NCI-H187 (cell line): Measurements from ENCODE around the gene ASTN2.
A peak's percentile ranks its signal among the peaks of the same experiment; 100 is the strongest.
"Not testable (repeated sequence)": the region's sequence is repeated elsewhere in the genome, so short reads cannot be mapped to it uniquely, and the experiment has no call there.

Experiments
- DNase-seq, 2 experiments: peaks; one replicate each; lab custom pipeline; 2025; lab: John Stamatoyannopoulos, UW

ASTN2 gene

DNA sequence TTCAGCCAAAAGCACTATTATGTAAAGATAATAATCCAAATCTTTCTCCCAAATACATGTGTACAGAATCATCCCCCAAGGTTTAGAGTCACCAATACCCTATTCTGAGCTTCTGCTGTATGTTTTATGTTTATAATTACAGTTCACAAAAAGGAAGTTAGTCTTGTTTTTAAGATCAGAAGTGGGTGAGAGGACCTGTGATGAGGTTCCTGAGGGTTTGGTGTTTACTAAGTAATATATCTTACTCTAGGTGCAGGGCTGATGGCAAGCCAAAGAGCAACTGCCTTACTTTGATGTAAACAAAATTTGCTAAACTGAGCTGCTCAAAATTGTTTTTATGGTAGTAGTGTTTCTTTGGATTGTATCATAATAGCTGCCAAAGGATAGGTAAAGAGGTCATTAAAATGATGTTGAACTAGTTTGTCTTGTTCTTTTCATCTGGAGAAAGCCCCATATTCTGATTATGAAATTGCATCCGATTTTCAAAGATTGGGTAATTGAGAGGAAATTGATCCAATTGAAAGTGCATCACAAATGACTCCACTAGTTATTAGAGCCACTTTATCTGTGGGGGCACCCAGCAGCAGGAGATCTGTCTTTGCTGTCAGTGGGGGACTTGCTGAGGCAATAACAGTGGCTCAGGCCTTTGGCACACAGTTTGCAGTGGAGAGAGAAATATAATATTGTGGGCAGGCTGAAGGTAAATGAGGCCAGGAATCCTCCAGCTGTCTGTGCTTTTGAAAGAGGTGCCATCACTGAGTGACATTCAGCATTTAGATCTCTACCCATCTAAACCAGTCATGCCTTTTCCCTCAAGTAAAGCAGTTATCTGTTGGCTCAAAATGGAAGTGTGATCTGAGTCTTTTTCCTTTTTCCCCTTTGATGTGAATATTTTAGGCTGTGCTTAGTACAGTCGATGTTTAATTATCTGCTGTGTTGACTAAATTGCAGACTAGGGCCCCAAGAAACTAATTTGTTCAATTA, 713.7 kb downstream of the ASTN2 start:
- no peak for DNase-seq

DNA sequence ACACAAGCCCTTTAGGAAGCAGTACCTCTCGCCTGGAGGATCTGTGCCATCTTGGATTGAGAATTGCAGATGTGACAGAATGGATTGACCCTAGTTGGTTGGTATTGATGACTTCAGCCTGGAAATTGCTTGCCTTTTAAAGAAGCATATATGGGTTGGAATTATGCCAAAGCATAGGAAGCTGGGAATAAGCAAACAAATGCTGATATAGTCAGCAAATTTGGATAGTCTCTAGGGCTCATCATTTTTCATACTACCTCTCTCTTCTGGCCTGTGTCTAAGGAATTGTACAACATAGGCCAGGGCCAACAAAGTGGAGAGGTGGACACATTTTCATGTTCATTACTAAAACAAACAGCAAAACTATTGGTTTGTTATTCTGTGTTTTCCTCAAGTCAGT, 714.6 kb downstream of the ASTN2 start:
- DNase-seq = no peak

DNA sequence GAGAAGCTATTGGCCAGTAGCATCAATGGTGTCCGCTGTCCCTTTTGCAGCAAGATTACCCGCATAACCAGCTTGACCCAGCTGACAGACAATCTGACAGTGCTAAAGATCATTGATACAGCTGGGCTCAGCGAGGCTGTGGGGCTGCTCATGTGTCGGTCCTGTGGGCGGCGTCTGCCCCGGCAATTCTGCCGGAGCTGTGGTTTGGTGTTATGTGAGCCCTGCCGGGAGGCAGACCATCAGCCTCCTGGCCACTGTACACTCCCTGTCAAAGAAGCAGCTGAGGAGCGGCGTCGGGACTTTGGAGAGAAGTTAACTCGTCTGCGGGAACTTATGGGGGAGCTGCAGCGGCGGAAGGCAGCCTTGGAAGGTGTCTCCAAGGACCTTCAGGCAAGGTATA, 717.0 kb downstream of the ASTN2 start:
- no peak for DNase-seq

DNA sequence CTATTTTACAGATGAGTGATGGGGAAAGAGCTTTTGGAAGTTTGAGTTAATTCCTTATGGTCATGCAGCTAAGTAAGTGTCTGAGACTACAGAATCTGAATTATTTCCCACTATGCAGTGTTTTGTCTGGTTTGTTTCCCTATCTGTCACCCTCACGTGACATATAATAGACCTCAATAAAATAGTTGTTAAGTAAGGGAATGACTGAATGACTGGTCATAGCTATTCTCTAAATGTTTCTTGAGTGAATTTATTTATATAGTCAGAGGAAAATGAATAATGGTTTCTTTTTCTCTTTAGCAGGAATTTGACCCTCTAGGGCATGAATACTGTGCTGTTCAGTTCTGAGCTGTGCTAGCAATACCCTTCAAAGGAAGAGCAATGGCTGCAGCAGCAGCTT, 717.5 kb downstream of the ASTN2 start:
- DNase-seq = no peak

DNA sequence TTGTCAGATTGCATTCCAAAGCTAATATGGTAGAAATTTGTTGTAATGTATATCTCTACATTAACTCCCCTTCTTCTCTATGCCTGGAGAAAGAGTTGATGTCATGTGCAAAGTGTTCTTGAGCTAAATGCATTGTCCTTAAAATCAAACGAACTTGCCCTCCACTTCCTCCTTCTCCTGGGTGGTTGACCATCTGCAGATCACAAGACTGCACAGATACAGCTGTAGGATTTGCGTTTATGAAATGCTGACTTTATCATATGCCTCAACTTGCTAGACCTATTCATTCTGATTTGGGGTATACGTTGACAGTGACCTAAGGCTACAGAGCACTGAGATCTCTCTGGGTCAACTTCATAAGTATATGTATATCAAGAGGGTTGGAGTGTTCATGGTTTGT, 719.4 kb downstream of the ASTN2 start:
- DNase-seq = no peak

DNA sequence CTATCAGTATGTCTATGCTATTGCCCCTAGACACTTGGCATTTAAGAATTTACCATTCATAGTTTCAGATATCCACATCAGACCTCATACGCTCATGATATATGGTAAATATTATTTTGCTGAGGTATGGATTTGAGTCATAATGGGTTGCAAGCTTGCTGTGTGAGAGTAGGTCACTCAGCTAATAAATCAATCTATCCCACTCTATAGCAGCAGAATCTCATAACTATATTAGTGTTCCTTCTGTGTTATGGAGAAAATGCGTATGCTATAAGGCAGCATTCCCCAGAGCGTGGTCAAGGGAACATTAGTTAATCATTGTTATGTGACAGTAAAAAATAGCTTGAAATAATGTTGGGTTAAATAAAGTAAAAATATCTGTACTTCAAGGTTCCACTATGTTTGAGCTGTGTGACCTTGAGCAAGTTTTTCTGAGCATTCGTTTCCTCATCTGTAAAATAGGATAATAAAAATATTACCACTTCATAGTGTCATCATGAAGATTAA, 720.0 kb downstream of the ASTN2 start:
- no peak for DNase-seq

DNA sequence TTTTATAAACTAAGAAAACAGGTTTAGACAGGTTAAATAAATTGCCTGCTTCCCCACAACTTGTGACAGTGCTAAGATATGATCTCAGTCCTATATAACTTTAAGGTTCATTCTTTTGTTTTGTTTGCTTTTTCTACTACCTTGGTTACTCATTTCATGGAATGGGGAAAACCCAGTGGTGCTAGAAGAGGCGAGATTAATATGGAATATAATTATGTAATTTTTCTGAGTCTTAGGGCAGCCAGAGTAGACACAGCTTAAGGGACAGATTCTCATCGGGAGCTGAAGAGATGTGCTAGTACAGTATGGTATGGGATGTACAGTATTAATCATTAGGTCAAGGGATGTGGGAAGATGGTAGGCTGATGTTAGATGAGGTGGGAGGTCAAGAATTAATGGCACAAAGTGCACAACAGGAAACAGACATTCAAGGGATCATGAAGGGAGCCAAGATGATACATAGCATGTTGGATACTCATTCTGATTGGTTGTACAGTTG, 721.6 kb downstream of the ASTN2 start:
- no peak for DNase-seq

DNA sequence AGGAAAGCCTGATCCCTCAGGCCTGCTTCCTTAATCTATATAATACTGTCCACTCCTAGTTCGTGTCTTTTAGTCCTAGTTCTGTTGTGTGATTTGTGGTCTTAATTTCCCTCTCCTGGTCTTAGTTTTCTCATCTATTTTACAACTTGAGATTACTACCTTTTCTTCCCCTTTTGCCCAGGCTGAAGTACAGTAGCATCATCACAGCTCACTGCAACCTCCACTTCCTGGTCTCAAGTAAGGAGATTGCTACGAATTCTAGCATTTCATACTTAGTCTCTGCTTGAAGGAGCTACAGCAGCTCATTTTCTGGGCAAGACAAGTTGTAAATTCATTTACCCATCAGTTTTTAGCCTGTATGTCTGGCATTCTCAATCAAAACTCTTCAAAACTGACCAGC, 722.2 kb downstream of the ASTN2 start:
- no peak for DNase-seq

DNA sequence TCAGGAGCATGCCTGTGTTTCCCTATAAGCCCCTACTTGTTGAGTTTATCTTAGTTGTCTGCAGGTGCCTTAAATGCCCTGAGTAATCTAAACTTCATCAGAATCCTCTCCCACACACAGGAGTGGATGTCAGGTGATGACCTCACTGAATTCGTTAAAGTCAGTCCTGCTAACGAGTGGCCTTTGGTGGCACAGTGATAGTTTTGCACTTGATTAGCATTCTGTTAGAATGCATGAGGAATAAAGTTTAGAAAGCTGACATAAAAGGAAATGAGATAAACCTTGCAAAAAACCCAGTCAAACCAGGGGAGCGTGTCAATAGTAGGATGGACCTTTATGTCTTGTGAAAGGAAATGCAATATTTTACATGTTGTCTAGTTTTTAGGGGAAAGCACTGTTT, 723.2 kb downstream of the ASTN2 start:
- no peak for DNase-seq

DNA sequence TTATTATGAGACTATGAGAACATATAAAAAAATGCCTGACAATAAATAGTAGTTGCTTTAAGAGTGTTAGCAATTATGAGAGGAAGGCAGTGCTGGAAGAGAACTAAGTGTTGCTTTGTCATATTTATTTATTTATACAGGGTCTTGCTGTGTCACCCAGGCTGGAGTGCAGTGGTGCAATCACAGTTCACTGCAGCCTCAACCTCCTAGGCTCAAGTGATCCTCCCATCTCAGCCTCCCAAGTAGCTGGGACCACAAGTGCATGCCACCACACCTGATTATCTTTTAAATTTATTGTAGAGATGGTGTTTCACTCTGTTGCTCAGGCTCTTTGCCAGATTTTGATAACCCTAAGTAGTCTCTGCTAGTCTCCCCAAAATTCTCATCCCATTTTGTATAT, 724.1 kb downstream of the ASTN2 start:
- not testable (repeated sequence) for DNase-seq

DNA sequence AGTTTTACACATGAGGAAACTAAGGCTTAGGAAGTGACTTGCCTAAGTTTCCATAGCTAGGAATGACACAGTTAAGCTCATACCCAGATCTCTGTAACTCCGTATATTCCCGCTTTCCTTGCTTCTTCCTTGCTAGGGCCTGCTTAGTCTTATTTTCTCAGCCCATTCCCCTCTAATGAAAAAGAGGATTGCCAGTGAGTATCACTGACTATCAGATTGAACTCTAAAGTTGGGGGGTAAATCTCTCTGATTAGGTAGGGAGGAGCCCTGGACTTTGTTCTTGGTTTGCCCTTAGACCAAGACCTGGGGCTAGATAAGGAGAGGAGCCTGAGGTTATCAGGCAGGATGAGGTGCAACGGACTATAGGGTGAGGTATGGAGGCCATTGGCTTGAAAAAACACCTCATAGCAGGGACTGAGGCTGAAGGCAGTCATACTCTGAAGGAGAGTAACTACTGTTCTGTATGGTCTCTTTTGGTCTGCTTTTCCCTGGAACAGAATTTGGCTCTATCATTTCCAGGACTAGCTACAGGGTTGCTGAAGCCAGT, 725.3 kb downstream of the ASTN2 start:
- no peak for DNase-seq

DNA sequence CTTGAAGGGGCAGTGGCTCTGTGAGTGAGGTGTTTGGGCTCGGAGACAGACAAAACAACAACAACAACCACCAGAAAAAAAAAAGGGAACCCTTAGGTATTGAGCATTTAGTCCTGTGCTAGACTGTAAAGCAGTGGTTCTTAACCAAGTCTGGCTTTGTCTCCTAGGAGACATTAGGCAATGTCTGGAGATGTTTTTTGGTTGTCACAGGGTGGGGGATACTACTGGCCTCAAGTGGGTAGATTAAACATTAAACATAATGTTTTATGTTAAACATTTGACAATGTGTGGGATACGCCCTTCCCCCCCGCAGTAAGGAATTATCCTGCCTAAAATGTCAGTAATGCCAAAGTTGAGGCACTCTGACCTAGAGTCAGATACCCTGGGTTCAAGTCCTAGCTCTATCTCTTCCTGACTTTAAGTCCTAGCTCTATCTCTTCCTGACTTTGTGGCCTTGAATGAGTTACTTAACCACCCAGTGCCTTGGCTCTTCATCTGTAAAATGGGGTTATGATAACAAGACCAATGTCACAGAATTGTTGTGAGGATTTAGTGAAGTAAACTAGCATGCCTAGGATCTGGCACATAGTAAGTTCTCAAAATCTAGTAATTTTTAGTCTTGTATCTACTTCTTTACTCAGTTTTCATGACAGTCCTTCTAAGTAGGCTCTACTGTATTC, 725.9 kb downstream of the ASTN2 start:
- DNase-seq = no peak

DNA sequence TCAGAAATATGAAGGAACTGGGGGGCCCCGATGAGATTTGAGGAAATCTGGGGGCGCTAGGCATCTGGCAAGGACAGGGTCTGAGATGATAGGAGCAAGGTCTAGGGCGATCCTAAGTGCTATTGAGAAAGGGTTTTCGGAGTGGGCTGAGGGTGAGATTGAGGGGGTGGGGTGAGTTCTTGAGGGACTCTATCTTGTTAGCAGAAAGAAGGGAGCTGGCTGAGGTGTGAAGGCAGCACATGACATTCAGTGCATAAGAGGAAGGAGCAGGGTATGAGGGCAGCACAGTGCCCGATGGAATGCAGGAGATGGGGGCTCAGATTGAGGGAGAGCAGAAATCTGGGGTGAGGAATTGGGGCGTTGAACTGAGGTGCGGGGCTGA, 727.1 kb downstream of the ASTN2 start:
- DNase-seq = no peak

DNA sequence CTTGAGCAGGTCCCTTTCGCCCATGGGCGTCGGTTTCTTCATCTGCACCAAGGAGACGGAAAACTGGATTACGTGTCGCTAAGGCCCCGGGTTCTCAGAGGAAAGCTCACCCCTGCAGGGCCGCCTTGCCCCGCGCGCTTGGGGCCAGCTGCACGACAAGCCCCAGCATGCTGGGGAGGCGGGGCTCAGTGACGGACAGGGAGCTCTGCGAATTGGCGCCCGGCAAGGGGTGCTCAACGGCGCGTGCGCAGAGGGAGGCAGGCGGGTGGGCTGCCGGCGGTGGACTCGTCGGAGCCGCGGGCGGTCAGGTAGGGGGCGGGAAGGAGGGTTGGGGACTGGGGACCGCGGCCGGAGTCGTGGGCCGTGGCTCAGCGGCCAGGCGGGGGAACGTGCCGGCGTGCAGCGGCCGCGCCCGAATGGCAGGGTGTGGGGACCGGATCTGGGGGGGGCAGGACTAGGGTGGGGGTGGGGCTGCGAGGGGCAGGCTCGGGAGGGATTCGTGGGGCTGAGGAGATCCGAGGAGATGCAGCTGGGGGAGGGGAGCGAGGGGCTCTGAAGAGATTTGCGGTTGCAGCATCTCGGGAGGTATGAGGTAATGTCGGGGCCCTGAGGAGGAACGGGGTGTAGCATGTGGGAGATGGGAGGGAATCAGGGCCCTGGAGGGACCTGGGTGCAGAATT, 727.6 kb downstream of the ASTN2 start, which contains the start of gene TRIM32:
Gene TRIM32 (plus strand): TSS at position 232 of the 680 bp plus-strand sequence. CDS start 10,438 bp downstream, outside the sequence.
- DNase-seq = peak; percentile 35 to 75

DNA sequence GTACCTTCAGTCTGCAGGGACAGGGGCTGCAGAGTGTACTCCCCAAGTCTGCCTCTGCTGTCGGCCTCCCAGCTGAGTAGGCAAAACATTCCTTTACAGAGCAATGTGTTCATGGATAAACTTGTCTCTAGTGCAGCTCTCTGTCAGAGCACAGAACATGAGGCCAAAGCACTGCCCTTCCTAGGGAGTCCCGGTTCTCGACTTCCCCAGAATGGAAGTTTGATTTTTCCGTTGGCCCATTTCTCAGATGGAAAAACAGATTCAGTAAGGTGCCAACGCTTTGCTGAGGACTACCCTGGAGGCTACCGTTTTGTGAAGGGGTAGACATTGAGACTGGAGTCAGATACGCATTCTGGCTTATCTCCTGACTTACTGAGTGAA, 728.2 kb downstream of the ASTN2 start:
- DNase-seq = no peak

DNA sequence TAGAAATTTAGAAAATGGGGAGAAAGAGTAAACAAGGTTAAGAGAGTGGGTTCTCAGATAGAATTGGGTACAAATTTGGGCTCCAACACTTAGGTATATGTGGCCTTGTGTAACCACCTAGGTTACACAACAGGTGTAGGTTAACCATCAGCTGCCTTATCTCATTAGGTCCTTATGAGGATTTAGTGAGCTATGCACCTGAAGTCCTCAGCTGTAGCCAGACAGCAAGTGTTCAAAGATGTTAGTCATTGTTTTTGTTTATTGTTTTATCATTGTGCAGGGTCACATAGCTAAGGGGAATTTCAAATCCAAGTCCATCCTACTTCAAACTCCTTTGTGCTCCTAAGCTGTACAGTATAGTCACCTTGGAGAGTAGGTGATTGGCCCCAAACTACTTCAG, 728.7 kb downstream of the ASTN2 start:
- no peak for DNase-seq

DNA sequence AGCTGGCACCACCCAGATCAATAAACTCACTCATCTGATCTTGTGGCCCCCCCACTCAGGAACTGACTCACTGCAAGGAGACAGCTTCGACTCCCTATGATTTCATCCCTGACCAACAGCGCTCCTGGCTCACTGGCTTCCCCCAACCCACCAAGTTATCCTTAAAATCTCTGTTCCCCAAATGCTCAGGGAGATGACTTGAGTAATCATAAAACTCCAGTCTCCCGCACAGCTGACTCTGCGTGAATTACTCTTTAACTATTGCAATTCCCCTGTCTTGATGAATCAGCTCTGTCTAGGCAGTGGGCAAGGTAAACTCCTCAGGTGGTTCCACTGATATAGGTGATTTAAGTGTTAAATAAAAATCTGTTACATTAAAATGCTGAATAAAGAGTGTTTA, 729.7 kb downstream of the ASTN2 start:
- DNase-seq = no peak

DNA sequence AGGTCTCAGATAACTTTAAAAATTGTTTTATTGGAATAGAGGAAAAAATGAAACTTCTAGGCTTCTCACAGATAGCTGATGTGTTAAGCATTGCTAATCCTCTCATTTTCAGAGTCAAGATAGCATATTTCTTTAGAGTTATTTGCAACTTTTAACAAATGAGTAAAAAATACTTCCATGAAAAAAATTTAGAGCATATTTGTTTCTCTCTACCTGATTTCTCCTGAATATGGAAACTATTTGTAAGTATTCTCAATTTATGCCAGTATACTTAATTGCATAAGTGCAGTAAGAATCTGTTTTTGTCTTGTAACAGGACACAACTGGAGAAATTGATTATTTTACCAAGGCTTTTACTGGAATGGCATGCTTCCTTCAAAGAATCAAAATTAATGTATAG, 731.3 kb downstream of the ASTN2 start:
- DNase-seq = no peak

DNA sequence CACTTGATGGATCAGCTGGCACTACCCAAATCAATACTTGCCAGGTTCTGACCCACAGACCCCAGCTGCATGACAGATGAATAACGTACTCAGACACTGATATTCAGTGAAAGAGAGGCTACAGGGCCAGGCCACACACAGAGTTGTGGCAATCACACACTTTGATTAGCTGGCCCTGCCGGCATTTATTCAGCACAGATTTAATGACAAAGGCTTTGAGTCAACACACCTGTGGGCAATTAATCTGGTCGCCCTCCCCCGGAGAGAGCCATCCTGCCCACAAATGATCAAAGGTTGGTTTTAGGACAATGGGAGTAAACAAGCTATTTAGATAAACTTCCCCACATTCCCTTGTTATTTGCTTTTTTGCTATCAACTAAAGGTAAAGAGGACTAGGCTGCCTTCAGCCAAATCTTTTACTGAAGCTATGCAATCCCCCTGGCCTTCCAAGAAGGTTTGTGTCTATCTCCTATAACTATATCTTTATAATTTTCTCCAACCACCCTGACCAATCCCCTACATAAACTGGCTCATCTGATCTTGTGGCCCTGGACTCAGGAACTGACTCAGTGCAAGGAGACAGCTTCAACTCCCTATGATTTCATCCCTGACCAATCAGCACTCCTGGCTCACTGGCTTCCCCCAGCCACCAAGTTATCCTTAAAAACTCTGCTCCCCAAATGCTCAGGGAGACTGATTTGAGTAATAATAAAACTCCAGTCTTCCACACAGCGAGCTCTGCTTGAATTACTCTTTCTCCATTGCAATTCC, 740.5 kb downstream of the ASTN2 start:
- DNase-seq = no peak

DNA sequence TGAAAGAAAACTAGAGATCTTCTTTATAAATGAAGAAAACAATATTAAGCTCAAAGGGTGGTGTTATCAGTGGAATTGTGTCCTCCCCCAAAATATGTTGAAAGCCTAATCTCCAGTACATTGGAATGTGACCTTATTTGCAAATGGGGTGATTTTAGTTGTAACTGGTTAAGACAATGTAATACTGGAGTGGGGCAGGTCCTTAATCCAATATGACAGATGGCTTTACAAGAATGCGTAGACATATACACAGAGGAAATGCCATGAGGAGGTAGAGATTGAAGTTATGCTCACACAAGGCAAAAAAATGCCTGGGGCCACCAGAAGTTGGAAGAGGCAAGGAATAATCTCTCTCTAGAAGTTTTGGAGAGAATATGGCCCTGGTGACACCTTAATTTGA, 741.5 kb downstream of the ASTN2 start:
- no peak for DNase-seq

DNA sequence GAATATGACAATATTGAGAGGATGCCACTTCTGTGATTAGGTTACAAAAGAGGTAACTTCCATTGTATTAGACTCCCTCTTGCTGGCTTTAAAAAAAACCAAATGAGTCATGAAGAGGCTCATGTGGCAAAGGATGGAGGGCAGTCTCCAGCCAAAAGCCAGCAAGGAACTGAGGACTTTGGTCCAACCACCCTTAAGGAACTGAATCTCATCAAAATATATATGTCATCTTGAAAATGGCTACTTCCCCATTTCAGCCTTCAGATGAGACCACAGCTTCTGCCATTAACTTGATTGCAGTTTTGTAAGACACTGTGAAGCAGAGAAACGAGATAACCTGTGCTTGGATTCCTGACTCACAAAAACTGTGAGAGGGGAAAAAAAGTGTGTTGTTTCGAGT, 743.3 kb downstream of the ASTN2 start:
- DNase-seq = no peak
